HUES6 (cell line): Measurements from ENCODE around the gene CACNA2D2.

Experiments used
- H3K27ac ChIP-seq: 2 replicates; pipeline ENCODE4 v1.7.0; 2013; ENCODE audit warnings: low read depth, mild to moderate bottlenecking, low read length, inconsistent platforms
- H3K27me3 ChIP-seq: 2 replicates; pipeline ENCODE4 v1.6.1; 2013; ENCODE audit warnings: low read length; ENCODE audit not compliant: control insufficient read depth, insufficient read depth
- H3K36me3 ChIP-seq: 2 replicates; pipeline ENCODE4 v1.6.1; 2013; ENCODE audit warnings: low read length; ENCODE audit not compliant: control insufficient read depth, insufficient read depth
- H3K4me1 ChIP-seq: 2 replicates; pipeline ENCODE4 v1.6.1; 2013; ENCODE audit warnings: low read length; ENCODE audit not compliant: control insufficient read depth, insufficient read depth
- H3K4me3 ChIP-seq: 2 replicates; pipeline ENCODE4 v1.5.1; 2013; ENCODE audit warnings: low read depth, low read length
- H3K9ac ChIP-seq: one replicate; pipeline ENCODE4 v1.6.1; 2013; ENCODE audit warnings: mild to moderate bottlenecking, low read length
- H3K9me3 ChIP-seq: 2 replicates; pipeline ENCODE4 v1.6.1; 2013; ENCODE audit warnings: low read depth, low read length; ENCODE audit not compliant: control insufficient read depth, insufficient read depth

The CACNA2D2 gene

DNA sequence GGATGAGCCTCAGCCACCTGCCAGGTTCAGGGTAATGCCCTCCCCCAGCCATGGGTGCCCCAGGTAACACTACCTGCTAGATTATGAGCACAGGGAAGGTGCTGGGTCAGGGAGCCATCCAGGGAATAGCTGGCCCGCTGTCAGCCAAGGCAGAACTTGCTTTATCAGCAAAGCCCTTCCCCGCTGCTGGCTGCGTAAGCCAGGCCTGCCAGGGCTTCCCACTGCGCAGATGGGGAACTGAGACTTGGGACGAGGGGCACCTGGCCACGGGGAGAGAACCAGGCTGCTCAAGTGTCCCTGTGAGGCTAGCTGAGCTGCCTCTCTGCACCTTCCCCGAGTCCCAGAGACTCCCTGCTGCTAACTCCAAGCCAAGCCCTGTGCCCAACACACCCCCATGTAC is 45.4 kb downstream of the CACNA2D2 start:
- H3K27ac ChIP-seq = no peak overlapping the region
- H3K27me3 ChIP-seq = no peaks in the 10 kb centered on the region
- peaks cover 26% of the 10 kb centered on the region for H3K4me1 ChIP-seq
- no peak overlapping the region for H3K9ac ChIP-seq
- no peak overlapping the region for H3K4me3 ChIP-seq
- H3K9me3 ChIP-seq = no peaks in the 10 kb centered on the region
- H3K36me3 ChIP-seq = no peaks in the 10 kb centered on the region

- Histone ChIP-seq H3K36me3 (no peaks in the 10 kb centered on the region), H3K4me3 (no peak overlapping the region), H3K27ac (no peak overlapping the region), H3K9ac (no peak overlapping the region), H3K4me1 (peaks cover 32% of the 10 kb centered on the region), H3K27me3 (no peaks in the 10 kb centered on the region), H3K9me3 (no peaks in the 10 kb centered on the region)
These were observed 48.0 kb downstream of the CACNA2D2 start for GRCh38 chr3:50455161-50456018.

DNA sequence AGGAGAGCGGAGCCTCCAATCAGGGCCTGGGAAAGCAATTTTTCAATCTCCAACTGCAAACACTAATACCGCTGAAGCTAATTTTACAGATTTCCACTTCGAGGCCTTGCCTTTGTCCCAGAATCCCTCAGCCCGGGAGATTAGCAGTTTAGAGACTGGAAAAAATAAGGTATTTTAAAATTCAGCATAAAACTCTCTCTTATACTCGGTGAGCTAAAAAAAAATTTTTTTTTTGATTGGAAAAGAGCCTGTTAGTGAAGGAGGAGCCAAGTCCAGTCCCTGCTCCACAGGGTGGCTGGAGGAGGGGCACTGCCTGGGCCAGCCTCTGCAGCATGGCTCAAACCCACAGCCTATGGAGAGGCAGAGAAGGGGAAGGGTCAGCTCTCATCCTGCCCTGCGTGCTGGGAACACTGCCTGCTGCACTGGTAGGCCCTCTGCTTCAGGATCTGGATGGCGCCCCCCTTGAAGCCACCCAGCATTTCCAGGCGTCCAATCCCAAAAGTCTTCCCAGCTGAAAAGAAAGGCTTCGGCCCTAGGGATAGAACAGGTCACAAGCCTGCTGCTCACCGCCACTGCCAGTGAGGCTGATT is 48.9 kb downstream of the CACNA2D2 start:
- Histone ChIP-seq H3K4me3 (no peak overlapping the region), H3K4me1 (peaks cover 39% of the 10 kb centered on the region), H3K9ac (no peak overlapping the region)

DNA sequence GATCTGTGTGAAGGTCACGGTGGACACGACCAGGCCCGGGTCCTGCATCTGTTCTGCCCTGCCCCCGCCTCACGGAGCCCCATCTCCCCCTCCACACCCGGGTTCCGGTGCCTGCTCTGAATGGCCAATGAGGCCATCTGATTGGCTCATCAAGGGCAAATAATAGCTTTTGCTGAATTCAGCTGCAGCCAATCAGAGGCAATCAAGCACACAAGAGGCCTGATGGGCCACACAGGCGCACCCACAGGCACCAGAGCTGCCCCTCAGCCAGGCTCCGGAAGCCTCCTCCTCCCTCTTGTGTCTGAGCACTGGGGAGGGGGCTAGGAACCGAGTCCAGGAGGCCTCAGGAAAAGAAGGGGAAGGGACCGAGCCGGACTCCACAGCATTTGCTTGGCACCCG is 49.5 kb downstream of the CACNA2D2 start:
- Histone ChIP-seq H3K9me3 (no peaks in the 10 kb centered on the region), H3K27me3 (no peaks in the 10 kb centered on the region), H3K27ac (no peak overlapping the region), H3K36me3 (no peaks in the 10 kb centered on the region), H3K4me3 (no peak overlapping the region), H3K9ac (no peak overlapping the region), H3K4me1 (peaks cover 46% of the 10 kb centered on the region)

More for the DNA sequence above, 48.9 kb downstream of the CACNA2D2 start:
- no peaks in the 10 kb centered on the region for H3K9me3 ChIP-seq
- no peak overlapping the region for H3K27ac ChIP-seq
- H3K27me3 ChIP-seq = no peaks in the 10 kb centered on the region
- no peaks in the 10 kb centered on the region for H3K36me3 ChIP-seq

GRCh38 chr3:50450209-50450921 is 53.1 kb downstream of the CACNA2D2 start:
- H3K9me3 ChIP-seq = no peaks in the 10 kb centered on the region
- H3K4me3 ChIP-seq = no peak overlapping the region
- H3K9ac ChIP-seq = no peak overlapping the region
- H3K27ac ChIP-seq = no peak overlapping the region
- peaks cover 36% of the 10 kb centered on the region for H3K4me1 ChIP-seq
- no peaks in the 10 kb centered on the region for H3K36me3 ChIP-seq
- no peaks in the 10 kb centered on the region for H3K27me3 ChIP-seq

DNA sequence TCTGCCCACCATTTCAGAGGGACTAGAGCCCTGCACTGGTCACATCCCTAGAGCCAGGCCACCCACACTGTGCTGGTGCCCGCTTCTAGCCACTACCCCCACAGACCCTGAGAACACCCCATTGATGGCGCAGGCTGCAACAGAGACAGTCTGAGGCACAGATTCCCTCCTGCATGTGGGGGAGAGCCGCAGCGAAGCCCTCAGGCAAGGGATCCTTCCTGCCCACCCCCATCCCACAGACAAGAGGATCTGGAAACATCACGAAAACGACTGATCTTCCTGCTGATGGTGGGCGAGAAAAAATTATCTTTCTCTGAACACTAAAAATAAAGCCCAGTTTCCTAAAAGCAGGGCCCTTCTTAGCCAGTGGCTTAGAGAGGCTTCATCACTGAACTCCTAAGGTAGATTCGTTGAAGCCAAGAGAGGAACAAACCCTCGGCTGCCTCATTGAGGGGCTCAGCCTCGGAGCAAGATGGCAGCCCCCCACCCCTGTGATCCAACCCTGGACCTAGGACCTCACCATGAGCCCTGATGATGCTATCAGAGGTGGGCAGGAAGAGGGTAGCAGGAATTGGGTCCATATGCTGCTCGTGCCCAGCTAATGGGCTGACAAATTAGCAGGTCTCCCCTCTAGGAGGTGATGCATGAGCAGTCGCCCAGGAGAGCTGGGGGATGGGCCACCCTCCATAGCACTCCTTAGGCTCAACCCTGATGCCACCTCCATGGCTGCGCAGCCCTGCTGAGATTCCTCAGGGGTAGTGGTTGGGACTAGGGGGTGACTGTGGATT is 54.5 kb downstream of the CACNA2D2 start:
- Histone ChIP-seq H3K9ac (no peak overlapping the region), H3K4me1 (peaks cover 26% of the 10 kb centered on the region), H3K27ac (no peak overlapping the region), H3K36me3 (no peaks in the 10 kb centered on the region), H3K27me3 (no peaks in the 10 kb centered on the region), H3K4me3 (no peak overlapping the region), H3K9me3 (no peaks in the 10 kb centered on the region)

DNA sequence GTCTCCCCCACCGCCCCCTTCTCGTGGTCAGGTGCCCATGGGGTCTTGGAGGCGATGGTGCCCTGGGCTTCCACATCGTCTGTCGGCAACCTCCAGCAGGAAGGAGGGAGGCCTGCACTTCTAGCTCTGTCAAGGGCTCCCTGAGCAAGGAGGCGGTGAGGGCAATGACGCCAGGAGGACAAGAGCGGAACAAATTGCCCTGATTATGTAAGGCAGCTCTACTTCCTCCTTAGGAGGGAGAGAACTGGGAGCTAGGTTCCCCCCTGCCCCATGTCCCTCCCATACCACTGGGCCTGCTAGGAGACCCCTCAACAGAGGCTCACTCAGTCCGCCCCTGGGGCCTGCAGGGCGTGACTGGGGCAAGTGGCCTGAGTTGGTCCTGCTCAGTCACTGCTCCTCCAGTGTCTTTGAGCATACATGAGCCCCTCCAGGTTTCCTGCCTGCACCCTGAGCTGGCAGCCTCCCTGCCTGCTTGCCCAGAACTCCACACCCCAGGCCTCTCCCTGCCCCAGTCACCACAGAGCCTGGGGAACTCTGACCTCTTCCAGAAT is 56.1 kb downstream of the CACNA2D2 start:
- Histone ChIP-seq H3K4me3 (no peak overlapping the region), H3K27ac (no peak overlapping the region), H3K4me1 (peaks cover 22% of the 10 kb centered on the region), H3K9ac (no peak overlapping the region), H3K36me3 (no peaks in the 10 kb centered on the region), H3K9me3 (no peaks in the 10 kb centered on the region), H3K27me3 (no peaks in the 10 kb centered on the region)

- Histone ChIP-seq H3K27me3 (no peaks in the 10 kb centered on the region), H3K36me3 (no peaks in the 10 kb centered on the region), H3K4me1 (peaks cover 22% of the 10 kb centered on the region), H3K9ac (no peak overlapping the region), H3K9me3 (no peaks in the 10 kb centered on the region), H3K4me3 (no peak overlapping the region), H3K27ac (no peak overlapping the region)
These were observed 57.5 kb downstream of the CACNA2D2 start for GRCh38 chr3:50445919-50446318.

DNA sequence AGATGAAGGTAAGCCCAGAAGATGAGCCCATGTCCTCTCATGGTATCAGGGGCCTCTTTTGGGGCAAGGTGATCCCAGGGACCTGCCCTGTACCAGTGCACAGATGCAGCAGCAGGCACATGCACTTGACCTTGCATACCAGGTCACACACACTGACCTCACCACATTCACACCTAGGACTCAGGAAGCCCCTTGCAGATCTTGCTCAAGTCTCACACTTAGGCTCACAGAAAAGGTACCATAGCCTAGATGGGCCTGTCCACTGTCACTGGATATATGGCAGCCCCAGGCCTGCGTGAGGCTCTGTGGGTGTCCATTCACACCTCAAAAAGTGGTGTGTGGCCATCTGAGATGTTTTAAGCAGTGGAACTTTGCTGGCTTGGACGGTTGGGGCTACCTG is 58.7 kb downstream of the CACNA2D2 start:
- no peak overlapping the region for H3K27ac ChIP-seq
- H3K9ac ChIP-seq = no peak overlapping the region
- no peaks in the 10 kb centered on the region for H3K27me3 ChIP-seq

GRCh38 chr3:50444213-50444612 is 59.2 kb downstream of the CACNA2D2 start:
- no peak overlapping the region for H3K27ac ChIP-seq
- H3K4me1 ChIP-seq = peaks cover 11% of the 10 kb centered on the region; the same call in 1 of the 2 replicates
- H3K4me3 ChIP-seq = no peak overlapping the region
- H3K9me3 ChIP-seq = no peaks in the 10 kb centered on the region
- H3K9ac ChIP-seq = no peak overlapping the region
- no peaks in the 10 kb centered on the region for H3K27me3 ChIP-seq
- H3K36me3 ChIP-seq = no peaks in the 10 kb centered on the region

More for the DNA sequence above, 58.7 kb downstream of the CACNA2D2 start:
- Histone ChIP-seq H3K36me3 (no peaks in the 10 kb centered on the region), H3K4me3 (no peak overlapping the region), H3K4me1 (peaks cover 12% of the 10 kb centered on the region; the same call in 1 of the 2 replicates), H3K9me3 (no peaks in the 10 kb centered on the region)
